Left hindlimb (tissue), 1 donor: ENCODE data around the gene CCDC9.
A peak's percentile ranks its signal among the peaks of the same experiment; 100 is the strongest.
"Not testable (repeated sequence)": the region's sequence is repeated elsewhere in the genome, so short reads cannot be mapped to it uniquely, and the experiment has no call there.

Experiments
- DNase-seq: peaks from one replicate; pipeline ENCODE4 v3.0.0-alpha.2; 2018

The CCDC9 gene

GRCh38 chr19:47261946-47262793 lies 5.8 kb downstream of the CCDC9 start:
- DNase-seq: not testable (repeated sequence)

- DNase-seq: no peak
Measured at GRCh38 chr19:47264629-47265028, 8.3 kb downstream of the CCDC9 start.

DNA sequence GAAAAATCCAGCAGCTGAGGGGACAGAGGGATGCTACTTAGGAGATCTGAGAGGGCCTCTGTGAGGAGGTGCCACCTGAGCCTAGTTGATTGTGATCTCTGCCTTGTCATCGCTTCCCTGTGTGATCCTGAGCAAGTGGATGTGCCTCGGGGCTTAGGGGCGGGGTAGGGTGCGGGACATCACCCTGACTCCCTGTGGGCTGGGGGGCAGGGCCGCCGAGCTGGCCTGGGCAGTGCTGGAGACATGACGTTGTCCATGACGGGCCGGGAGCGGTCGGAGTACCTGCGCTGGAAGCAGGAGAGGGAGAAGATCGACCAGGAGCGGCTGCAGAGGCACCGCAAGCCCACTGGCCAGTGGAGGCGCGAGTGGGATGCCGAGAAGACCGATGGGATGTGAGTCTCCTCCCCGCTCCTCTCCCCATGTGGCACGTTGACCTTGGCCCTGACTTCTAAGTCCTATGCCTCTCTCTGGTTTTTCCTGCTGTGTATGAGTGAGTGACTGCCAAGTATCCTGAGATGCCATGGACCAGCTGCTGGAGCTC lies 10.1 kb downstream of the CCDC9 start:
- no peak for DNase-seq

- DNase-seq: no peak
Measured at GRCh38 chr19:47267350-47267759, 11.0 kb downstream of the CCDC9 start.

GRCh38 chr19:47268028-47268427 lies 11.7 kb downstream of the CCDC9 start:
- DNase-seq: no peak

DNA sequence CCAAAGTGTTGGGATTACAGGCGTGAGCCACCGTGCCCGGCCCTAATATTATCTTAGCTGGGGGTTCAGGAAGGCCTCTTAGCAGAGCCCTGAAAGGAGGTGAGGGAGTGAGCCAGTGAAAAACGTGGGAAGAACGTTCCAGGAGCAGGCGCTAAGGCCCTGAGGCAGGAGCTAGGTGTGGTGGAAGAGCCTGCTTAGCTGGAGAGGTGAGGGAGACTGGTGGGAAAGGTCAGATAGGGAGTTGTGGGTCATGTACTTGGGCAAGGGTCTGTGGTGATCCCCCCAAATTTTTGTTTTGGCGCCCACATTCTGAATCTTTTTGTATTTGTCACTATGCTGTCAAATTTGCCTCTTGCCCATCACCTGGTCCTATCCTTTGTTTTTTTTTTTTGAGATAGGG lies 13.3 kb downstream of the CCDC9 start:
- DNase-seq: no peak

DNA sequence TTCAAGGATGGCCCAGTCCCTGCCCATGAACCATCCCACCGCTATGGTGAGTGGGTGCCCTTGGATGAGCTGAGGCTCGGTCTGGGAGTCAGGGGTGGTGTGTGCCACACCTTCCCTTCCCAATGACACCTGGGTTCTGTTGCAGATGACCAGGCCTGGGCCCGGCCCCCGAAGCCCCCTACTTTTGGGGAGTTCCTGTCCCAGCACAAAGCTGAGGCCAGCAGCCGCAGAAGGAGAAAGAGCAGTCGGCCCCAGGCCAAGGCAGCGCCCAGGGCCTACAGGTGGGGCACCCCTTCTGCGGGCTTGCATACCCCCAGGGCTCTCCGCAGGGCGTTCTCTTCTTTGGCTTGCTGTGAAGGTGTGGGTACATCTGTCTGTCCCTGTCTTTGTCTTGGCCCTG lies 14.1 kb downstream of the CCDC9 start:
- DNase-seq: no peak

GRCh38 chr19:47271949-47272348 lies 15.6 kb downstream of the CCDC9 start:
- no peak for DNase-seq

DNA sequence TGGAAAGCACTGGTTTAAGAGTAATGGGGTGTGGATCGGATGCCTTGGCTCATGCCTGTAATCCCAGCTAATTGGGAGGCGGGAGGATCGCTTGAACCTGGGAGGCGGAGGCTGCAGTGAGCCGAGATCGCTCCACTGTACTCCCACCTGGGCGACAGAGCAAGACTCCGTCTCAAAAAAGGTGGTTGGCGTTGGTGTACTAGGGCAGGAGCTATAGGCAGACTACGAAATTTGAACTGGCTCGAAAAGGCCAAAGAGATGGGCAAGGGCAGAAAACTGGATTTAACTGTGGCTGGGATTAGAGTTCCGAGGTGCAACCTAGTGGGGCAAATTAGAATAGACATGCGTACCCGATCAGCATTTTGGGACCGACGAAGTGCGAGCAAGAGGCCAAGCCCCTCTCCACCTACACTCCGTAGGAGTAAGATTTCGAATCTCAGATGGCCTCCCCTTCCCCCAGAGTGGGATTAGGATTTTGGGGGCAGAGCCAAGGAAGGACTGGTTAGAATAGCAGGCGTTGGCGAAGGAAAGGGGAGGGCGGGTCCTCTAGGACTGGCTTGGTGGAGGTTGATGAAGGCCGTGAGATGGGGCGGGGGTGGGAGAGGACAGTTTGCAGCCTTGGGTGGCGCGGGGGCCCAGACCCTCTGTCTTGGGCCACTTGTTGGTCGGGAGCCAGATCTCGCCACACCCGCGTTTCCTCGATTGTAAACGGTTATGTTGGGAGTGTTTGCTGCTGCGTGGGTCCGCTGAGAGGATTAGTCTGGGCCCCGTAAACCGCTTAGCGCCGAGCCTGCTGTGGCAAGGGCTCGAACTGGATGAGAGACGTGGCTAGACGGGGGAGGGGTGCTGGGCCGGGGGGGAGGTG lies 16.4 kb downstream of the CCDC9 start:
- peak; percentile 73 for DNase-seq

- DNase-seq: peak; percentile 96
Measured at GRCh38 chr19:47273313-47274070, 17.2 kb downstream of the CCDC9 start.

- peak; percentile 98 for DNase-seq
Measured at GRCh38 chr19:47274071-47274890, 18.0 kb downstream of the CCDC9 start, which contains the start of gene INAFM1. Gene INAFM1 (plus strand): TSS chr19:47274885. CDS start chr19:47274920, 35 bp downstream.

DNA sequence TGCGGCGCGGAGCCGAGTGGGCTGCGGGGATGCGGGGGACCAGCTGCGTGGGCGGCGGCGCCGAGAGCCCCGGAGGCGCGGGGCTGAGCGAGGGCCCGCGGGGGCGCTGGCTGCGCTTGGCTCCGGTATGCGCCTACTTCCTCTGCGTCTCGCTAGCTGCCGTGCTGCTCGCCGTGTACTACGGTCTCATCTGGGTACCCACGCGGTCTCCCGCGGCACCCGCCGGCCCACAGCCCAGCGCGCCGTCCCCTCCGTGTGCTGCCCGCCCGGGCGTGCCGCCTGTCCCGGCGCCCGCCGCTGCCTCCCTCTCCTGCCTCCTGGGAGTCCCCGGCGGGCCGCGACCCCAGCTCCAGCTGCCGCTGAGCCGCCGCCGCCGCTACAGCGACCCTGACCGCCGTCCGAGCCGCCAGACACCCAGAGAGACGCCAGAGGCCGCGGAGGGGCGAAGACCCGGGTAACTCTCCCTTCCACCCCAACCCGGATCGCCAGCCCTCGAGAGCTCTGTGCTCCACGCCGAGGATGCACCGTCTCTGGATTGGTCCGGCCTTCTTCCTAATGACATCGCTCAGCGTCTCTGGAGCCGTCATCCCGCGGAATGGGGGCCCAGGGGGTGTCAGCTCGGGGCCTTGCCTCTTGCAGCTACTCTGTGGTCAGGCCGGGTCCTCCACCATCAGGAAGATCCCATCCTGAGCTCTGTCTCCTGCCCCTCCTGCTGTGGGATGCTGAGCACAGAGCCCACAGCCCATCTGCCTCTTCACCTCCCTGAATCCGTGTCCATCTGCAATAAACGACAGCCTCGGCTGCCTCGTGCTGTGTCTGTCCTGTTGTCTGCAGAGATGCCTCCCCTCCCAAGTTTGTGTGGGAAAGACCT lies 18.8 kb downstream of the CCDC9 start:
- peak; percentile 70 for DNase-seq

DNA sequence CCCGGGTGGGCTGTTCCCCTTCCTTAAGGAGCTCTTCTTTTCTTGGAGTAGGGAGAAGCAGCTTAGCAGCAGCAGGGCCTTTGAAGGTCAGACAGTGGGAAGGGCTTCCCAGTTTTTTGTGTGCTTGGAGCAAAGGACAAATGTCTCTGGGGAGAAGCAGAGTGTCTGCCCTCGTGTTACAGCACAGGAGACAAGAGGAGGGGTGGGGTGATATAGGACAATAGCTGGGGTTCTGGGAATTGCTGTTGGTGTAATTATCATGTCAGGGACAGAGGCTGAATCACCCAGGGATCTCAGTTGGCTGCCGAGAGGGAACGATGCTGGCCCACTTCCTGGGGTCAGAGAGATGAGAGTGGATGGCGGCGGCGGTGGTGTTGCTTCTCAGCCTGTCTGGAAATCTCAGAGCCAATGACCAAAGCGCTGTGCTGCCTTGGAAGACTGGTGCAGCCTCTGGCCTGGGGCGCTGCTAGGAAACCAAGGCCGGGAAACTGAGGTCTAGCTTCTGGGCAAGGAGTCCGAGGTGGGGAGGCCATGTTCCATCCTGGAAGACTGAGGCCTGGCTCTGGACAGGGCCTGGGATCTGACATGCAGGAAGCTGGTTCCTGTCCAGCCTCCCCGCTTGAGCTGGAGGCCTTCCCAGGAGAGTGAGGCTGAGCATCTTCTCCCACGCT lies 19.6 kb downstream of the CCDC9 start:
- DNase-seq: no peak

- not testable (repeated sequence) for DNase-seq
Measured at GRCh38 chr19:47276513-47276912, 20.2 kb downstream of the CCDC9 start.

- DNase-seq: no peak
Measured at GRCh38 chr19:47280183-47280797, 24.0 kb downstream of the CCDC9 start.

GRCh38 chr19:47283405-47284059 lies 27.2 kb downstream of the CCDC9 start:
- DNase-seq: no peak

DNA sequence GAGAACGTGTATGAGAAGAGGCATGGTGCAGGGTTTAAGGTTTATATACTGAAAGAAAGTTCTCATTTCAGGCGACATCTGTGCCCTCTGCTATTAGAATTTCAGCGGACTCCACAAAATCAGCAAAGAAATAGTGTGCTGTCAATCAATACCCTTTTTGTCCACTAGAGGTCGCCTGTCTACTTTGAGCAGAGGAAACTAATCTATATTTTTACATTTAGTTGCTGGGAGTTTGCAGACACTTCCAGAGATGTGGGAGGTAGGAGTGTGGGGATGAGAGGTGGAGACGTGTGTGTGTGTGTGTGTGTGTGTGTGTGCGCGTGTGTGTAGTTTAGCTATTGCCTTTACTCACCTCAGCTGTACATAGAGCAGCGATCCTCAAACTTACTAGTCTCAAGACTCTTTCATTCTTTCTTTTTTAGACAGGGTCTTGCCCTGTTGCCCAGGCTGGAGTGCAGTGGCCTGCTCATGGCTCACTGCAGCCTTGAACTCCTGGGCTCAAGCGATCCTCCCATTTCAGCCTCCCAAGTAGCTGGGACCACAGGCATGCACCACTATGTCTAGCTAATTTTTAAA lies 28.1 kb downstream of the CCDC9 start:
- DNase-seq: no peak

- no peak for DNase-seq
Measured at GRCh38 chr19:47296036-47296435, 39.7 kb downstream of the CCDC9 start.

DNA sequence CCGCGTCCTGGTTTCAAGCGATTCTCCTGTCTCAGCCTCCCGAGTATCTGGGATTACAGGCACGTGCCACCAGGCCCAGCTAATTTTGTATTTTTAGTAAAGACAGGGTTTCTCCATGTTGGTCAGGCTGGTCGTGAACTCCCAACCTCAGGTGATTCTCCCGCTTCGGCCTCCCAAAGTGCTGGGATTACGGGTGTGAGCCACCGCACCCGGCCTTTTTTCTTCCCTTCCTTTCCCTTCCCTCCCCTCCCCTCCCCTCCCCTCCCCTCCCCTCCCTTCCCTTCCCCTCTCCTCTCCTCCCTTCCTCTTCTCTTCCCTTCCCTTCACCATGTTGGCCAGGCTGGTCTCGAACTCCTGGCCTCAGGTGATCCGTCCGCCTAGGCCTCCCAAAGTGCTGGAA lies 44.5 kb downstream of the CCDC9 start:
- DNase-seq: not testable (repeated sequence)
